H1 (cell line): ENCODE results near the gene OLFML2B. TPM values are rescaled to one million over a fixed set of nuclear protein-coding genes. Genes with fewer than 3 reads are reported as not detected.

Experiments used
- CTCF ChIA-PET: fragments of 300-600 bp; sonication (Branson Sonifier 250); formaldehyde crosslinking; loops from one replicate; lab custom pipeline; 2021; ENCODE audit not compliant: partially characterized antibody; lab: Charles Lee
- POLR2A ChIA-PET: fragments of 300-600 bp; sonication (Branson Sonifier 250); formaldehyde crosslinking; loops from one replicate; lab custom pipeline; 2021; ENCODE audit warnings: inconsistent platforms; ENCODE audit not compliant: partially characterized antibody; lab: Charles Lee
- DNase-seq, 2 experiments: peaks; one replicate each; pipeline versions ENCODE4 v3.0.0 to v3.0.0-alpha.2; 2010 to 2022; ENCODE audit warnings: low spot score in 2 of 2, low read depth in 1 of 2, mixed read lengths in 1 of 2
- FAIRE-seq: peaks from 2 replicates; lab custom pipeline; 2011; peaks lifted over from hg19 to GRCh38; lab: Jason Lieb, UNC
- H2AFZ ChIP-seq: 2 replicates; pipeline ENCODE4 v1.8.1; 2012; ENCODE audit warnings: low read length, inconsistent platforms
- H2AK5ac ChIP-seq: 2 replicates; pipeline ENCODE4 v1.6.1; 2013; ENCODE audit warnings: low read depth, low read length
- H2BK120ac ChIP-seq: replicated peaks from 2 replicates; pipeline ENCODE3; 2013; ENCODE audit warnings: low read depth, low read length, inconsistent platforms
- H2BK12ac ChIP-seq: 2 replicates; pipeline ENCODE4 v1.6.1; 2013; ENCODE audit warnings: low read depth, low read length
- H2BK15ac ChIP-seq: 2 replicates; pipeline ENCODE4 v1.6.1; 2013; ENCODE audit warnings: low read length
- H2BK20ac ChIP-seq: 2 replicates; pipeline ENCODE4 v1.6.1; 2013; ENCODE audit warnings: low read length
- H2BK5ac ChIP-seq: 2 replicates; pipeline ENCODE4 v1.6.1; 2013; ENCODE audit warnings: low read depth, low read length
- H3K14ac ChIP-seq: 2 replicates; pipeline ENCODE4 v1.6.1; 2013; ENCODE audit warnings: inconsistent platforms; ENCODE audit not compliant: insufficient read length
- H3K18ac ChIP-seq: 2 replicates; pipeline ENCODE4 v1.6.1; 2013; ENCODE audit warnings: low read length; ENCODE audit errors: extremely low read depth
- H3K23ac ChIP-seq: 2 replicates; pipeline ENCODE4 v1.6.1; 2013; ENCODE audit warnings: inconsistent platforms; ENCODE audit not compliant: insufficient read length
- H3K23me2 ChIP-seq: 2 replicates; pipeline ENCODE4 v1.6.1; 2013; ENCODE audit warnings: low read depth, low read length
- H3K27ac ChIP-seq: 2 replicates; pipeline ENCODE4 v1.6.1; 2011; ENCODE audit warnings: low read depth, low read length, inconsistent platforms
- H3K27me3 ChIP-seq, 4 experiments: replicated peaks in 1 of 4; 1 replicate in 1 of 4; 2 replicates in 3 of 4; pipeline versions ENCODE4 v1.6.1 to v1.8.1; 2011 to 2013; ENCODE audit warnings: low read length in 3 of 4, mild to moderate bottlenecking in 3 of 4, inconsistent platforms in 2 of 4, mixed read lengths in 2 of 4, moderate library complexity in 1 of 4; ENCODE audit not compliant: control insufficient read depth in 3 of 4, insufficient read depth in 3 of 4; ENCODE audit errors: extremely low read depth in 1 of 4
- H3K36me3 ChIP-seq, 4 experiments: 2 replicates each; pipeline versions ENCODE4 v1.6.1 to v1.8.1; 2011 to 2013; ENCODE audit warnings: mild to moderate bottlenecking in 4 of 4, low read length in 3 of 4, moderate library complexity in 2 of 4, control low read depth in 1 of 4, inconsistent platforms in 1 of 4; ENCODE audit not compliant: insufficient read depth in 4 of 4, control insufficient read depth in 2 of 4
- H3K4ac ChIP-seq: replicated peaks from 2 replicates; pipeline ENCODE3; 2013; ENCODE audit warnings: low read length, low read depth, mixed read lengths, inconsistent platforms; ENCODE audit not compliant: insufficient read length
- H3K4me1 ChIP-seq, 4 experiments: replicated peaks in 1 of 4; 1 replicate in 1 of 4; 2 replicates in 3 of 4; pipeline versions ENCODE4 v1.6.1 to v1.8.1; 2011 to 2013; ENCODE audit warnings: low read length in 3 of 4, inconsistent platforms in 2 of 4, mixed read lengths in 1 of 4; ENCODE audit not compliant: insufficient read depth in 4 of 4, control insufficient read depth in 3 of 4
- H3K4me2 ChIP-seq, 2 experiments: 2 replicates each; pipeline versions ENCODE4 v1.6.1 to v1.8.1; 2011 to 2013; ENCODE audit warnings: low read depth in 2 of 2, low read length in 2 of 2, control low read depth in 1 of 2, inconsistent platforms in 1 of 2, mild to moderate bottlenecking in 1 of 2; ENCODE audit not compliant: insufficient read depth in 1 of 2
- H3K4me3 ChIP-seq, 4 experiments: fragments of 200-600, 300-600 bp in 1 of 4; sonication (generic), shearing (Covaris generic), sonication (Bioruptor Twin) in 1 of 4; 2 replicates each; pipeline versions ENCODE4 v1.5.1 to v1.8.1; 2011 to 2016; ENCODE audit warnings: low read length in 4 of 4, low read depth in 3 of 4, control low read depth in 2 of 4, inconsistent platforms in 2 of 4, mild to moderate bottlenecking in 2 of 4, mixed read lengths in 1 of 4, moderate library complexity in 1 of 4; ENCODE audit not compliant: insufficient read depth in 2 of 4; ENCODE audit errors: extremely low read depth in 1 of 4
- H3K56ac ChIP-seq: replicated peaks from 2 replicates; pipeline ENCODE3; 2013; ENCODE audit warnings: low read depth, mild to moderate bottlenecking, mixed read lengths, low read length, inconsistent platforms; ENCODE audit not compliant: insufficient read length
- H3K79me1 ChIP-seq: 2 replicates; pipeline ENCODE4 v1.6.1; 2013; ENCODE audit warnings: low read depth, low read length, control low read depth
- H3K79me2 ChIP-seq, 2 experiments: 2 replicates each; pipeline versions ENCODE4 v1.6.1 to v1.8.1; 2012 to 2013; ENCODE audit warnings: low read length in 2 of 2, mild to moderate bottlenecking in 2 of 2, inconsistent platforms in 1 of 2; ENCODE audit not compliant: insufficient read depth in 2 of 2, control insufficient read depth in 1 of 2
- H3K9ac ChIP-seq, 4 experiments: replicated peaks in 1 of 4; 1 replicate in 1 of 4; 2 replicates in 3 of 4; pipeline versions ENCODE4 v1.6.1 to v1.8.1; 2011 to 2013; ENCODE audit warnings: low read depth in 3 of 4, low read length in 3 of 4, control low read depth in 2 of 4, mild to moderate bottlenecking in 2 of 4, moderate library complexity in 2 of 4, inconsistent platforms in 1 of 4; ENCODE audit errors: extremely low read depth in 1 of 4
- H3K9me3 ChIP-seq, 2 experiments: 2 replicates each; pipeline versions ENCODE4 v1.6.1 to v1.8.1; 2012 to 2013; ENCODE audit warnings: mild to moderate bottlenecking in 2 of 2, moderate library complexity in 2 of 2, control low read depth in 1 of 2, inconsistent platforms in 1 of 2, low read depth in 1 of 2, low read length in 1 of 2, mixed read lengths in 1 of 2; ENCODE audit not compliant: insufficient read depth in 2 of 2
- H4K20me1 ChIP-seq, 2 experiments: replicated peaks in 1 of 2; 2 replicates each; pipeline versions ENCODE3 to v1.8.1; 2011 to 2013; ENCODE audit warnings: inconsistent platforms in 2 of 2, low read length in 2 of 2, mild to moderate bottlenecking in 1 of 2; ENCODE audit not compliant: insufficient read depth in 2 of 2, control insufficient read depth in 1 of 2
- H4K5ac ChIP-seq: 2 replicates; pipeline ENCODE4 v1.6.1; 2013; ENCODE audit warnings: low read length, low read depth, mixed read lengths, inconsistent platforms; ENCODE audit not compliant: insufficient read length
- H4K8ac ChIP-seq: 2 replicates; pipeline ENCODE4 v1.8.0; 2013; ENCODE audit warnings: mild to moderate bottlenecking, moderate library complexity, low read length, inconsistent platforms; ENCODE audit not compliant: insufficient read depth; ENCODE audit errors: extremely low read depth
- H4K91ac ChIP-seq: replicated peaks from 2 replicates; pipeline ENCODE3; 2013; ENCODE audit warnings: low read length, mixed read lengths, inconsistent platforms; ENCODE audit not compliant: insufficient read length
- BRCA1 ChIP-seq: IDR thresholded peaks from 2 replicates; pipeline ENCODE4 v1.6.1; 2012; ENCODE audit warnings: low read depth, low read length, improper control_type of control experiment
- CREB1 ChIP-seq: IDR thresholded peaks from 2 replicates; pipeline ENCODE4 v1.6.1; 2012; ENCODE audit warnings: inconsistent platforms
- CTBP2 ChIP-seq: IDR thresholded peaks from 2 replicates; pipeline ENCODE4 v1.7.0; 2011; ENCODE audit warnings: borderline replicate concordance, mild to moderate bottlenecking, moderate library complexity, mixed read lengths, low read length; ENCODE audit not compliant: insufficient read depth, insufficient read length
- EP300 ChIP-seq, 2 experiments: IDR thresholded peaks; 1 replicate in 1 of 2; 2 replicates in 1 of 2; pipeline ENCODE4 v1.6.1; 2011 to 2012; ENCODE audit warnings: low read depth in 2 of 2, low read length in 2 of 2, mild to moderate bottlenecking in 2 of 2, borderline replicate concordance in 1 of 2, inconsistent platforms in 1 of 2, moderate library complexity in 1 of 2
- HDAC6 ChIP-seq: IDR thresholded peaks from one replicate; pipeline ENCODE4 v1.7.1; 2012; ENCODE audit warnings: low read depth, mild to moderate bottlenecking, inconsistent platforms, low read length, moderate library complexity
- JUN ChIP-seq: IDR thresholded peaks from 2 replicates; pipeline ENCODE4 v1.6.1; 2011; ENCODE audit warnings: low read depth, mild to moderate bottlenecking, improper control_type of control experiment, low read length
- JUND ChIP-seq: IDR thresholded peaks from 2 replicates; pipeline ENCODE4 v1.6.1; 2011; ENCODE audit warnings: mild to moderate bottlenecking, improper control_type of control experiment, low read length
- POLR2AphosphoS5 ChIP-seq: IDR thresholded peaks from 2 replicates; pipeline ENCODE4 v1.6.1; 2011; ENCODE audit warnings: low read depth, low read length
- RAD21 ChIP-seq, 2 experiments: IDR thresholded peaks in 1 of 2; conservative IDR thresholded peaks in 1 of 2; 2 replicates each; pipeline ENCODE4 v1.6.1; 2011; ENCODE audit warnings: low read depth in 2 of 2, low read length in 2 of 2, improper control_type of control experiment in 1 of 2, inconsistent platforms in 1 of 2, mild to moderate bottlenecking in 1 of 2, moderate library complexity in 1 of 2
- RBBP5 ChIP-seq: IDR thresholded peaks from 2 replicates; pipeline ENCODE4 v1.7.1; 2012; ENCODE audit warnings: low read depth, mild to moderate bottlenecking, inconsistent platforms, low read length, moderate library complexity, borderline replicate concordance
- RFX5 ChIP-seq: IDR thresholded peaks from 2 replicates; pipeline ENCODE4 v1.6.1; 2011; ENCODE audit warnings: low read depth, low read length, improper control_type of control experiment, borderline replicate concordance
- SP2 ChIP-seq: IDR thresholded peaks from 2 replicates; pipeline ENCODE4 v1.6.1; 2012; ENCODE audit warnings: mild to moderate bottlenecking, low read length, inconsistent platforms
- TAF1 ChIP-seq: IDR thresholded peaks from 2 replicates; pipeline ENCODE4 v1.6.1; 2011; ENCODE audit warnings: mild to moderate bottlenecking, low read depth, low read length
- YY1 ChIP-seq: IDR thresholded peaks from 2 replicates; pipeline ENCODE4 v1.6.1; 2011; ENCODE audit warnings: low read depth, mild to moderate bottlenecking, low read length
- WGBS, 2 experiments: shearing (Covaris generic) in 1 of 2; methylation state at CpG; one replicate each; pipeline versions ENCODE4 v1.1.6 to v1.1.7; 2013 to 2015; ENCODE audit warnings: low lambda C conversion rate in 2 of 2, mixed read lengths in 2 of 2, inconsistent platforms in 1 of 2, low coverage in 1 of 2, missing lambda C conversion rate in 1 of 2; ENCODE audit not compliant: insufficient replicate concordance in 2 of 2, insufficient coverage in 1 of 2, insufficient read length in 1 of 2; ENCODE audit errors: extremely low coverage in 1 of 2, missing lambda C conversion rate in 1 of 2; 5-methylcytosine and 5-hydroxymethylcytosine counted together
- polyA plus RNA-seq, 7 experiments: library from polyadenylated mRNA; depleted of rRNA in 3 of 7; stranded (reverse) in 5 of 7; unstranded in 2 of 7; fragments of >200 nt in 5 of 7; fragments of 200-250 nt in 2 of 7; gene quantifications; 1 replicate in 5 of 7; 2 replicates in 1 of 7; 4 replicates in 1 of 7; pipeline versions ENCODE4 v1.2.1 to v1.2.3, GENCODE V29; 2011 to 2013; ENCODE audit warnings: missing spikeins in 2 of 7, mixed read lengths in 2 of 7
- total RNA-seq: library from RNA; stranded (reverse); fragmentation: NEBNext Ultra II Directional; extraction: Animal tissue kit (Norgen Biotek cat#: 25700); gene quantifications from 2 replicates; pipeline ENCODE4 v1.2.1, GENCODE V29; 2021

The OLFML2B gene
- total and polyA plus RNA-seq, 2 of the 8 experiments (the other 6 are each of a cell fraction or from before 2014, with no cell fraction given), result 6.5 to 10.4 TPM

DNA sequence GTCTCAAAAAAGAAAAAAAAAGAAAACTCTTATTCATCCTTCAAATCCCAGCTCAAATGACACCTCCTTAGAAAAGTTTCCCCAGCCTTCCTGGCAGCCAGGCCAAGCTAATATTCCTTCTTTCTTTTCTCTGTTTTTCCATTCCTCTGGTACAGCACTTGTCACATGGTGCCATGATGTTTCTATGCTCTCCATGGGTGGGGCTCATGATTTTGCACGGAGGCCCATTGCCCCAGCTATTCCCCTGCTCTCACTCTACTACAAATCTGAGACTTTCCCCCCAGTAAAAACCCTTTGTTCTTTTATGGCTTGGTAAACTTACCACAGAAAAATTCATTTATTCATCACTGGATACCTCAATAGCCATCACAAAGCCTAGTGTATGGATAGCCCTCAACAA, 26.5 kb downstream of the OLFML2B start:
- H3K79me2 ChIP-seq, result no peaks in the 10 kb centered on the region
- no peak overlapping the region for H2BK15ac ChIP-seq
- H3K79me1 ChIP-seq, result no peaks in the 10 kb centered on the region
- H4K8ac ChIP-seq, result no peak overlapping the region
- no peak overlapping the region for H3K9ac ChIP-seq
- no peak overlapping the region for H3K4ac ChIP-seq
- no peak overlapping the region for H3K56ac ChIP-seq
- H3K9me3 ChIP-seq, result no peaks in the 10 kb centered on the region
- no peaks in the 10 kb centered on the region; a peak in 2 of 8 replicates for H3K36me3 ChIP-seq
- TF ChIP-seq RBBP5 (no peak), JUND (no peak), CREB1 (no peak), RFX5 (no peak), EP300 (IDR thresholded peaks at IDR 0.05; ENCODE audit: borderline replicate concordance in 1 of 2, low read depth in 2 of 2, low read length in 2 of 2) (no peak), POLR2AphosphoS5 (no peak), BRCA1 (no peak), SP2 (no peak), CTBP2 (no peak), YY1 (no peak), JUN (no peak), TAF1 (no peak), RAD21 (IDR thresholded peaks at IDR 0.05 in 1 of 2, conservative IDR thresholded peaks at IDR 0.05 in 1 of 2; ENCODE audit: low read depth in 2 of 2, low read length in 2 of 2) (no peak), HDAC6 (no peak)
- H4K20me1 ChIP-seq, result no peaks in the 10 kb centered on the region
- FAIRE-seq, result no peak
- H2BK5ac ChIP-seq, result no peak overlapping the region
- H3K4me3 ChIP-seq, result no peak overlapping the region
- no peak overlapping the region for H4K5ac ChIP-seq
- H2BK20ac ChIP-seq, result no peak overlapping the region
- H3K23me2 ChIP-seq, result no peaks in the 10 kb centered on the region
- no peak overlapping the region for H2AK5ac ChIP-seq
- ChIA-PET CTCF (interaction anchor here (0.7 to 1.1 kb wide), 2 partner anchors 16 to 76 kb away, joined by 3 read pairs; no protein-coding TSS in a partner anchor), POLR2A (no interaction called here)
- no peak overlapping the region for H2AFZ ChIP-seq
- H3K4me2 ChIP-seq, result no peak overlapping the region
- H3K18ac ChIP-seq, result no peak overlapping the region
- no peak overlapping the region for H3K27ac ChIP-seq
- no peak overlapping the region for H4K91ac ChIP-seq
- no peak overlapping the region for H2BK12ac ChIP-seq
- H3K23ac ChIP-seq, result no peak overlapping the region
- 90% methylated on average over 1 of the region's 1 CpG; no CpG with 5 or more reads in 1 of the 2 experiments for WGBS, 2 experiments
- H2BK120ac ChIP-seq, result no peak overlapping the region
- no peaks in the 10 kb centered on the region for H3K4me1 ChIP-seq
- H3K14ac ChIP-seq, result no peak overlapping the region
- no peaks in the 10 kb centered on the region for H3K27me3 ChIP-seq
- DNase-seq, result no peak
